Hepatocyte (in vitro differentiated cells): Measurements from ENCODE around the gene KCNH6. TPM values are rescaled to one million over a fixed set of nuclear protein-coding genes. Genes with fewer than 3 reads are reported as not detected.

Experiments
- DNase-seq: peaks from one replicate; pipeline ENCODE4 v3.0.0-alpha.2; 2016; ENCODE audit warnings: low spot score
- H2AFZ ChIP-seq: fragments of 200-600 bp; sonication (generic); 2 replicates; pipeline ENCODE4 v1.6.0; 2016; ENCODE audit warnings: antibody characterized with exemption, mild to moderate bottlenecking
- H3K27ac ChIP-seq: fragments of 200-600 bp; sonication (generic); 2 replicates; pipeline ENCODE4 v1.5.1; 2016; ENCODE audit warnings: mild to moderate bottlenecking
- H3K27me3 ChIP-seq: fragments of 200-600 bp; sonication (generic); 2 replicates; pipeline ENCODE4 v1.6.1; 2016
- H3K36me3 ChIP-seq: fragments of 200-600 bp; sonication (generic); replicated peaks from 2 replicates; pipeline ENCODE4 v1.5.1; 2016; ENCODE audit warnings: low read depth; ENCODE audit not compliant: insufficient read depth
- H3K4me1 ChIP-seq: fragments of 200-600 bp; sonication (generic); 2 replicates; pipeline ENCODE4 v1.5.1; 2016; ENCODE audit warnings: mild to moderate bottlenecking, moderate library complexity; ENCODE audit not compliant: insufficient read depth
- H3K4me2 ChIP-seq: fragments of 200-600 bp; sonication (generic); 2 replicates; pipeline ENCODE4 v1.6.0; 2016
- H3K4me3 ChIP-seq: fragments of 200-600 bp; sonication (generic); 2 replicates; pipeline ENCODE4 v1.5.1; 2016; ENCODE audit warnings: mild to moderate bottlenecking
- H3K79me2 ChIP-seq: fragments of 200-600 bp; sonication (generic); 2 replicates; pipeline ENCODE4 v1.6.0; 2017; ENCODE audit warnings: mild to moderate bottlenecking
- H3K9me2 ChIP-seq: fragments of 200-600 bp; sonication (generic); replicated peaks from 2 replicates; pipeline ENCODE4 v1.6.0; 2017; ENCODE audit warnings: mild to moderate bottlenecking; ENCODE audit not compliant: insufficient read depth
- H3K9me3 ChIP-seq: fragments of 200-600 bp; sonication (generic); 2 replicates; pipeline ENCODE4 v1.5.1; 2016; ENCODE audit warnings: low read depth, mild to moderate bottlenecking
- H4K20me1 ChIP-seq: fragments of 200-600 bp; sonication (generic); 2 replicates; pipeline ENCODE4 v1.6.0; 2016; ENCODE audit warnings: mild to moderate bottlenecking; ENCODE audit not compliant: insufficient read depth, poor library complexity, severe bottlenecking
- EZH2 ChIP-seq: fragments of 200-600 bp; sonication (generic); IDR thresholded peaks from 2 replicates; pipeline ENCODE4 v1.6.1; 2016; ENCODE audit warnings: antibody characterized with exemption, mild to moderate bottlenecking, borderline replicate concordance
- EZH2phosphoT487 ChIP-seq: fragments of 200-600 bp; sonication (generic); IDR thresholded peaks from one replicate; pipeline ENCODE4 v1.6.1; 2018; ENCODE audit warnings: antibody characterized with exemption, mild to moderate bottlenecking, low read depth, moderate library complexity; ENCODE audit not compliant: unreplicated experiment, severe bottlenecking
- WGBS: methylation state at CpG from one replicate; pipeline ENCODE4 v1.1.6; 2016; ENCODE audit warnings: low lambda C conversion rate; ENCODE audit errors: missing lambda C conversion rate; 5-methylcytosine and 5-hydroxymethylcytosine counted together
- polyA plus RNA-seq: library from polyadenylated mRNA; unstranded; fragments of >200 nt; fragmentation: Nextera tagmentation; extraction: Ambion mirVana; gene quantifications from 2 replicates; pipeline ENCODE4 v1.2.1, GENCODE V29; 2016
- total RNA-seq: library from RNA; depleted of rRNA; stranded (reverse); fragments of >200 nt; gene quantifications from 2 replicates; pipeline ENCODE4 v1.2.3, GENCODE V29; 2014
- TF ChIP-seq, protein P1 (sequence below): fragments of 200-600 bp; sonication (generic); IDR thresholded peaks from 2 replicates; pipeline ENCODE4 v1.5.1; 2016; ENCODE audit warnings: antibody characterized with exemption, mild to moderate bottlenecking; ENCODE audit not compliant: poor library complexity

Gene KCNH6
- total and polyA plus RNA-seq, 2 experiments from 2014 or later: 0.33 TPM; not detected in 1

DNA sequence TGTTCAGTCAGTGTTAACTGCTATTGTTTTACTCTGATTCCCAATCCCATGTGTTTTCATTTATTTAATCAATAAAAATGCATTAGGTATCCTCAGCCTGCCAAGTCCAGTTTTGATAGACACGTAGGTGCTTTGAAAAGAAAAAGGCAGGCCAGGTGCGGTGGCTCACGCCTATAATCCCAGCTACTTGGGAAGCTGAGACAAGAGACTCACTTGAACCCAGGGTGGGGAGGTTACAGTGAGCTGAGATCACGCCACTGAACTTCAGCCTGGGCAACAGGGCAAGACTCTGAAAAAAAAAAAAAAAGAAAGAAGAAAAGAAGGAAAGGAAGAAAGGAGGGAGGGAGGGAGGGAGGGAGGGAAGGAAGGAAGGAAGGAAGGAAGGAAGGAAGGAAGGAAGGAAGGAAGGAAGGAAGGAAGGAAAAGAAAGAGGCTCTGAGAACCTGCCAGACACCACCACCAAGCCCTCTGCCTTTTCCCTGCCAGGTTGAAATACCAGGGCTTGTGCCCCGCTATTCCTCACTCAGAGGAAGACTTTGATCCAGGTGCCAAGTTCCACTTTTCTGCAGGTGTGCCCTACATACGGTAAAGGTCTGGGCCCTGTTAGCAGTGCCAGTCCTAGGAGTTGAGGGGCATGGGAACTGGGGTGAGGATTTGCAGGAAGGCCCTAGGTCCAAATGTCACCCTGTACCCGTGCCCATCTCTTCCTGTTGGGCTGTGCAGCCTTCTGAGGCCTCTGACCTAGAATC lies 10.1 kb upstream of the KCNH6 start:
- Histone ChIP-seq H3K27ac (no peak overlapping the region), H3K4me2 (no peak overlapping the region), H3K4me3 (no peak overlapping the region)

DNA sequence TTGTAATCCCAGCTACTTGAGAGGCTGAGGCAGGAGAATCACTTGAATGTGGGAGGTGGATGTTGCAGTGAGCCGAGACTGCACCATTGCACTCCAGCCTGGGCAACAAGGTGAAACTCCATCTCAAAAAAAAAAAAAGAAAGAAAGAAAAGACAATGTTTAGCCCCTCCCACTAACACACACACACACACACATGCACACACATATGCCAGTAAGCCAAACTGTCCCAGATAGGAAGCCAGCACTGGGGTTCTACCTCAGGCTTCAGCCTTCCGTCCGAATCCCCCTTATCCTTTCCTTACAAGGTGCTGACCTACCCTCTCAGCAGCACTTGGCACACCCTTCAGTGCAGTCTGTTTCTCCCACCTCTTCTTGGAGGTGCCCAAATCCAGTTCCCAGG lies 8.7 kb upstream of the KCNH6 start:
- H3K4me1 ChIP-seq: no peaks in the 10 kb centered on the region
- peaks cover 5% of the 10 kb centered on the region for H3K27me3 ChIP-seq
- no peak overlapping the region for H3K4me2 ChIP-seq
- DNase-seq: no peak
- H4K20me1 ChIP-seq: no peaks in the 10 kb centered on the region
- no peaks in the 10 kb centered on the region for H3K79me2 ChIP-seq
- WGBS: 90% methylated on average over 3 of the region's 3 CpGs
- H3K27ac ChIP-seq: no peak overlapping the region
- no peaks in the 10 kb centered on the region for H3K9me3 ChIP-seq
- TF ChIP-seq, protein P1, sequence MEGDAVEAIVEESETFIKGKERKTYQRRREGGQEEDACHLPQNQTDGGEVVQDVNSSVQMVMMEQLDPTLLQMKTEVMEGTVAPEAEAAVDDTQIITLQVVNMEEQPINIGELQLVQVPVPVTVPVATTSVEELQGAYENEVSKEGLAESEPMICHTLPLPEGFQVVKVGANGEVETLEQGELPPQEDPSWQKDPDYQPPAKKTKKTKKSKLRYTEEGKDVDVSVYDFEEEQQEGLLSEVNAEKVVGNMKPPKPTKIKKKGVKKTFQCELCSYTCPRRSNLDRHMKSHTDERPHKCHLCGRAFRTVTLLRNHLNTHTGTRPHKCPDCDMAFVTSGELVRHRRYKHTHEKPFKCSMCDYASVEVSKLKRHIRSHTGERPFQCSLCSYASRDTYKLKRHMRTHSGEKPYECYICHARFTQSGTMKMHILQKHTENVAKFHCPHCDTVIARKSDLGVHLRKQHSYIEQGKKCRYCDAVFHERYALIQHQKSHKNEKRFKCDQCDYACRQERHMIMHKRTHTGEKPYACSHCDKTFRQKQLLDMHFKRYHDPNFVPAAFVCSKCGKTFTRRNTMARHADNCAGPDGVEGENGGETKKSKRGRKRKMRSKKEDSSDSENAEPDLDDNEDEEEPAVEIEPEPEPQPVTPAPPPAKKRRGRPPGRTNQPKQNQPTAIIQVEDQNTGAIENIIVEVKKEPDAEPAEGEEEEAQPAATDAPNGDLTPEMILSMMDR: no peak
- TF ChIP-seq EZH2phosphoT487: no peak
- TF ChIP-seq EZH2: no peak
- H3K9me2 ChIP-seq: no peaks in the 10 kb centered on the region
- H2AFZ ChIP-seq: no peak overlapping the region
- H3K4me3 ChIP-seq: no peak overlapping the region
- H3K36me3 ChIP-seq: no peaks in the 10 kb centered on the region

More for the DNA sequence above, 10.1 kb upstream of the KCNH6 start:
- 83% methylated on average over 7 of the region's 7 CpGs for WGBS
- Histone ChIP-seq H3K9me3 (no peaks in the 10 kb centered on the region), H3K36me3 (no peaks in the 10 kb centered on the region), H4K20me1 (no peaks in the 10 kb centered on the region), H3K4me1 (no peaks in the 10 kb centered on the region), H3K9me2 (no peaks in the 10 kb centered on the region), H3K27me3 (peaks cover 5% of the 10 kb centered on the region), H2AFZ (no peak overlapping the region), H3K79me2 (no peaks in the 10 kb centered on the region)
- TF ChIP-seq EZH2 (no peak), EZH2phosphoT487 (no peak)
- TF ChIP-seq, protein P1: no peak
- DNase-seq: no peak

DNA sequence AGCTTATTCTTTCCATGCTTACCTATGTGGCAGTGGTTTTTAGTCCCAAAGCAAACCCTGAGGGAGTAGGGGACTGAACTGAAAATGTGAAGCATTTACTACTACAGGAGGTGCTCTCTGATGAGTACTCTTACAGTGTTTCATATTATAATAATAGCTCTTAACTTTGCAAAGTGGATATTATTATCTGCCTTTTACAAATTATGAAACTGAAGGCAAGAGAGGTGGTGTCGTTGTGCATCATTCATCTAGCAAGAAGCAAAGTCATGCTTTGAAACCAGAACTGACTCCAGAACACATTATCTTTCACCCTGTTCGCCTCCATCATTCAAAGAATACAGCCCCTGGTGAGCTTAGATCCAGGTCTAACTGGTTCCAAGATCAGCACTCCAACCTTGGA lies 8.2 kb upstream of the KCNH6 start:
- no peaks in the 10 kb centered on the region for H3K4me1 ChIP-seq
- no peaks in the 10 kb centered on the region for H3K9me2 ChIP-seq
- no peak for DNase-seq
- no peaks in the 10 kb centered on the region for H3K9me3 ChIP-seq
- no peak overlapping the region for H3K4me2 ChIP-seq
- H3K27me3 ChIP-seq: peaks cover 5% of the 10 kb centered on the region
- TF ChIP-seq, protein P1: no peak
- TF ChIP-seq EZH2phosphoT487 (no peak), EZH2 (no peak)
- no peak overlapping the region for H2AFZ ChIP-seq
- no peaks in the 10 kb centered on the region for H3K79me2 ChIP-seq
- no peaks in the 10 kb centered on the region for H4K20me1 ChIP-seq
- no peak overlapping the region for H3K27ac ChIP-seq
- WGBS: 88% methylated on average over 2 of the region's 2 CpGs
- no peak overlapping the region for H3K4me3 ChIP-seq
- no peaks in the 10 kb centered on the region for H3K36me3 ChIP-seq
